G401 (cell line): ENCODE measurements around the gene EBLN2. TPM values are rescaled to one million over a fixed set of nuclear protein-coding genes. Genes with fewer than 3 reads are reported as not detected.

Source experiments
- DNase-seq: peaks from one replicate; pipeline ENCODE4 v3.0.0-alpha.2; 2015; ENCODE audit warnings: low spot score
- in situ Hi-C: cut with HindIII; loops from 2 replicates; pipeline ENCODE4 v1.10.0; 2016; ENCODE audit warnings: low sequenced_read_pairs, mixed read lengths
- total RNA-seq: library from RNA; depleted of rRNA; stranded (reverse); fragments of >200 nt; shearing (Covaris generic); gene quantifications from 2 replicates; pipeline ENCODE4 v1.2.3, GENCODE V29; 2014; rRNA removed

The EBLN2 gene
- 1.5 and 4.9 TPM in 2 replicates for total RNA-seq

- in situ Hi-C loops, result no loop called here
- no peak for DNase-seq
Measured at GRCh38 chr3:73061416-73061815, at the start of gene EBLN2. Gene EBLN2, plus strand, starts transcription at chr3:73061659. Its CDS starts 423 bp downstream, at chr3:73062082.

- no peak for DNase-seq
- in situ Hi-C loops, result no loop called here
Measured at GRCh38 chr3:73018298-73018697, 43.2 kb upstream of the EBLN2 start.

- in situ Hi-C loops, result no loop called here
- DNase-seq, result no peak
Measured at GRCh38 chr3:73018790-73019441, 42.5 kb upstream of the EBLN2 start.

GRCh38 chr3:73021301-73021835 lies 40.1 kb upstream of the EBLN2 start:
- in situ Hi-C loops, result no loop called here
- DNase-seq, result no peak

- DNase-seq, result no peak
- in situ Hi-C loops, result no loop called here
Measured at GRCh38 chr3:73024836-73025235, 36.6 kb upstream of the EBLN2 start.

DNA sequence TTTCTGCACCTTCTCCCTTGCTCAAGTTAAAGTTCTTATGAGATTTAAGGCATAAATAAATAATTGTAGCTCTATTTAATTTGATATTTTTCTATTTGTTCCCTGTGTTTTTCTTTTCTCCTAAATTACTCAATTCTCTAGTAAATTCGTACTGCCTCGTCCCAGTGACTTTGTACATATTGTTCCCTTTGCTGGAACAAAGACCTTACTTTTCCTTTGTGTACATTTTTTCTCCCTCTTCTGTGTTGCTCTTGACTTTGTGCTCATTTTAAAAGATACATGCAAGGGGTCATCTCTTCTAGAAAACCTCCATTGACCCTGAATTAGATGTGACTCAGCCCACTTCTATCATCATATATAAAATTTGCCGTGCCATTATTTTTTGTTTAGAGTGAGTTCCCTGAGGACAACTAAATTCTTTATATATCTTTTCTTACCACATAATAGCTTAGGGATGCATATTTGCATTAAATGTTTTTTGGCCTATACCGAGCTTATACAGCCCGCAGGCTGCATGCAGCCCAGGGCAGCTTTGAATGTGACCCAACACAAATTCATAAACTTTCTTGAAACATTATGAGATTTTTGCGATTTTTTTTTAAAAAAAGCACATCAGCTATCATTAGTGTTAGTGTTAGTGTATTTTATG lies 35.2 kb upstream of the EBLN2 start:
- no peak for DNase-seq

DNA sequence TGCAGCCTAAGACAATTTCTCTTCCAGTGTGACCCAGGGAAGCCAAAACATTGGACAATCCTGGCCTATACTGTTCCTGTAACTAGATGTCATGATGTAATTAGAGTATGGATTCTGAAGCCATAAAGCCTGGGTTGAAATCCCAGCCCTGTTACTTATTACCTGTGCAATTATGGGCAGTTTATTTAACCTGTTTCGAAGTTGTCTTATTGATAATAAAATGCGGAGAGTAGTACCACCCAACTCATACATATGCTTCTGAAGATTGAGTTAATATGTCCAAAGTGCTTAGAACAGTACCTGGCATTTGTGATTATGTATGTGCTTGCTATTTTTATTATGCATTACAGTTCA lies 34.7 kb upstream of the EBLN2 start:
- DNase-seq, result no peak
- in situ Hi-C loops, result no loop called here

More for the DNA sequence above, 35.2 kb upstream of the EBLN2 start:
- in situ Hi-C loops, result no loop called here

GRCh38 chr3:73028803-73029202 lies 32.7 kb upstream of the EBLN2 start:
- DNase-seq, result no peak
- in situ Hi-C loops, result no loop called here

DNA sequence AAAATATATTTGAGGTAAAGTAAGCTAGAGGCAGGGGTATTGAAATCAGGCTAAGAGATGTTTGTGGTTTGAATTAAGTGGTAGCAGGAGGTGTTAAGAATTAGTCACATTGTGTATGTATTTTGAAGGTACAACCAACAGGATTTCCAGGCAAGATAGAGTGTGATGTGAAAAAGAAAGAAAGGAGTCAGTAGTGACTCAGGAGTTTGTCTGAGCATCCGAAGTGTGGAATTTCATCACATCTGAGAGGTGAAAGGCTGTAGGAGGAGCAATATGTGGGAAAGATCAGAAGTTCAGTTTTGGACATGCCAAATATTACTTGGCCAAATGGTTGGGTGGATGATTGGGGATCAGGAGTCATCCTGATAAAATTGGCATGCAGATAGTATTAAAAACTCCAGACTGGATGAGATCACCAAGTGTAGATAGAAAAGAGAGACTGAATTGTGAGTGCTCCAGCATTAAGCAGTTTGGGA lies 32.1 kb upstream of the EBLN2 start:
- DNase-seq, result no peak

GRCh38 chr3:73030073-73030597 lies 31.3 kb upstream of the EBLN2 start:
- no peak for DNase-seq
- in situ Hi-C loops, result no loop called here

More for the DNA sequence above, 32.1 kb upstream of the EBLN2 start:
- in situ Hi-C loops, result no loop called here

- no peak for DNase-seq
- in situ Hi-C loops, result no loop called here
Measured at GRCh38 chr3:73031573-73032103, 29.8 kb upstream of the EBLN2 start.

GRCh38 chr3:73036694-73037591 lies 24.5 kb upstream of the EBLN2 start:
- DNase-seq, result peak; percentile 52
- in situ Hi-C loops, result no loop called here

- DNase-seq, result no peak
- in situ Hi-C loops, result no loop called here
Measured at GRCh38 chr3:73041537-73041936, 19.9 kb upstream of the EBLN2 start.

- in situ Hi-C loops, result no loop called here
- DNase-seq, result no peak
Measured at GRCh38 chr3:73043414-73043813, 18.0 kb upstream of the EBLN2 start.

DNA sequence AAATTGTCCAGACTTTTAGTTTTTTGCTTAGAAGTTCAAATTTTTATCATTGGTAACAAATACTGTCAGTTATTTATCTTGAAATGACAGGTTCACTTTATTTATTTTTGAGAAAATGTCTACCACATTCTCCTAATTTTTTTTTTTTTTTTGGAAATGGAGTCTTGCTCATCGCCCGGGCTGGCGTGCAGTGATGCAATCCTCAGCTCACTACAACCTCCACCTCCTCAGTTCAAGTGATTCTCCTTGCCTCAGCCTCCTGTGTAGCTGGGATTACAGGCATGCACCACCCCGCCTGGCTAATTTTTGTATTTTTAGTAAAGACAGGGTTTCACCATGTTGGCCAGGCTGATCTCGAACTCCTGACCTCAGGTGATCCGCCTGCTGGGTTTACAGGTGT lies 16.1 kb upstream of the EBLN2 start:
- no peak for DNase-seq
- in situ Hi-C loops, result no loop called here

DNA sequence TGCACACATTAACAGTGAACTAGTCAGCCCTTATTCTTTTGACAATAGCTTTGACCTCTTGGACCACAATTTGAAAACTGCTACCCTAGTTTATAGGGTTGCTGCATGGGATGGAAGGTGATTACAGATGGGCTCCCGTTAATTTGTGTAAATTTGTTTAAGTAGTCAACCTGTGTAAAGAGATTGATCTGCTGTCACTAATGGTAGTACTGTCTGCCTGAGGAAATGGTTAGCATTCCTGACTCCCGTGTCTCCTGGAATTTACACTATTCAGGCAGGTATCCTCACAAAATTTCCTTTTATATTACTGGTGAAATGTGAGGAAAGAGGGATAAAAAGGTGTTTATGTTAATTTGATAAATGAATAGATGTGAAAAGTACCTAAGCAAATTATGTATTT lies 15.3 kb upstream of the EBLN2 start:
- in situ Hi-C loops, result no loop called here

DNA sequence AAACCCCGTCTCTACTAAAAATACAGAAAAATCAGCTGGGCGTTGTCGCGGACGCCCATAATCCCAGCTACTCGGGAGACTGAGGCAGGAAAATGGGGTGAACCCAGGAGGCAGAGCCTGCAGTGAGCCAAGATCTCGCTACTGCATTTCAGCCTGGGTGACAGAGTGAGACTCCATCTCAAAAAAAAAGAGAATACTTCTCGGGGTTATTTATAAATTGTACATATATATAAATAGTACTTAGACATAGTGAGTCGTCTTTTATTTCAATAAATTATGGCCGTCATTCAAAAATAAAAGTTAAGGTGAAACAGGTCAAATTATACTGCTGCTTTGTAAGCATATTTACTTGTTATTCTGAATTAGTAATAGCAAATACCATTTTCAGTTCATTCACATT lies 12.1 kb upstream of the EBLN2 start:
- in situ Hi-C loops, result no loop called here

More for the DNA sequence above, 15.3 kb upstream of the EBLN2 start:
- no peak for DNase-seq

DNA sequence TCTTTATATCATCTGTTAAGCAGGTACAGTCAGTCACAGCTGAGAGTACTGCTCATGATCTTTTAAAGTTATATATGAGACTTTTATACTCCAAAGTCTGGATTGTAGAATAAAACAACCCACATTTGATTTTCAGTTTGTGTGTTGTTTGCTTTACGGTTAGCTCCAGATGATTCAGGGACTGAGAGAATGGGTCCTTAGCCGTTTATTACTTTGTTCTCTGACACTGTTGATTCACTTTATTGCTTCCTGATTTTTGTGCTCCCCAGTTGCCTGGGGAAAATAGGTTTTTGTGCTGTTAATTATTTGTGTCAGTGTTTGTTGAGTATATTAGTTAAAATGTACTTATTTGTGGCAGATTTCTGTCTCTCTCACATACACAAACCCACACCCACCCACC lies 8.6 kb upstream of the EBLN2 start:
- no peak for DNase-seq
- in situ Hi-C loops, result no loop called here

More for the DNA sequence above, 12.1 kb upstream of the EBLN2 start:
- DNase-seq, result no peak

DNA sequence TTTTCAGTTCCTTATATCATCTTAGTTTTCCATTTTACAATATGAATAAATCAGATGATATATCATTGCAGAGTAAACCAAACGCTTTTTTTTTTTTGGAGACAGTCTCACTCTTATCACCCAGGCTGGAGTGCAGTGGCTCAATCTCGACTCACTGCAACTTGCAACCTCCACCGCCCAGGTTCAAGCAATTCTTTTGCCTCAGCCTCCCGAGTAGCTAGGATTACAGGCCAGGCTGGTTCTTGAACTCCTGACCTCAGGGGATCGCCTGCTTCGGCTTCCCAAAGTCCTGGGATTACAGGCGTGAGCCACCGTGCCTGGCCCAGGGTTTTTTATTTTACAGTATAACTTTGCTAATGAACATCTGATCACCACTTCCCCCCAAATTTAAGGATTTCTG lies 5.9 kb upstream of the EBLN2 start:
- DNase-seq, result no peak
- in situ Hi-C loops, result no loop called here
